NCI-H2081 treated with DMSO at 0.1 percent for 48 hours (cell line): ENCODE results near the gene PI16.

Source experiments
- DNase-seq: peaks from one replicate; lab custom pipeline; 2025; lab: John Stamatoyannopoulos, UW

PI16 gene

GRCh38 chr6:36999751-37000125, 45.2 kb downstream of the PI16 start:
- DNase-seq: no peak

- DNase-seq: no peak
These were observed 49.8 kb downstream of the PI16 start for GRCh38 chr6:37004044-37004980.

- DNase-seq: no peak
These were observed 50.7 kb downstream of the PI16 start, which contains the start of gene FGD2 for GRCh38 chr6:37005061-37005810. Gene FGD2 (plus strand): TSS chr6:37005655. CDS start chr6:37005818, 163 bp downstream.

- DNase-seq: no peak
These were observed 51.5 kb downstream of the PI16 start for GRCh38 chr6:37005827-37006567.

GRCh38 chr6:37006793-37007339, 52.3 kb downstream of the PI16 start:
- no peak for DNase-seq

GRCh38 chr6:37007340-37008043, 53.0 kb downstream of the PI16 start:
- DNase-seq: no peak

GRCh38 chr6:37008484-37009465, 54.2 kb downstream of the PI16 start:
- no peak for DNase-seq

GRCh38 chr6:37010402-37010892, 55.9 kb downstream of the PI16 start:
- DNase-seq: no peak

- DNase-seq: no peak
These were observed 57.3 kb downstream of the PI16 start for GRCh38 chr6:37011656-37012378.

GRCh38 chr6:37013516-37014491, 59.3 kb downstream of the PI16 start:
- DNase-seq: no peak
